ENCODE data around the gene RNF40. TPM values are rescaled to one million over a fixed set of nuclear protein-coding genes. Genes with fewer than 3 reads are reported as not detected.

The RNF40 gene
- total RNA-seq, 1 experiment from 2014 or later = 64.1 TPM

GRCh38 chr16:30769379-30770089, 7.4 kb downstream of the RNF40 start:
- Histone ChIP-seq H3K4me2 (ENCODE audit: low read length) (no peak overlapping the region), H3K27me3 (ENCODE audit: low read length) (no peaks in the 10 kb centered on the region), H3K36me3 (ENCODE audit: low read depth, low read length) (peaks cover 18% of the 10 kb centered on the region; the same call in 1 of the 2 replicates), H4K20me1 (ENCODE audit: low read length) (no peaks in the 10 kb centered on the region), H3K27ac (ENCODE audit: low read length) (no peak overlapping the region), H3F3A (ENCODE audit: low read length, unreplicated experiment) (no peaks in the 10 kb centered on the region), H3K9ac (ENCODE audit: low read length) (no peak overlapping the region), H3K79me2 (ENCODE audit: low read length) (0 out of 2 replicates have a peak, but pooled peaks cover under 1% of the 10 kb centered on the region), H3K4me1 (ENCODE audit: insufficient read depth, low read length) (no peaks in the 10 kb centered on the region), H2AFZ (ENCODE audit: low read length) (no peak overlapping the region), H3K4me3 (ENCODE audit: low read length) (no peak overlapping the region), H3K9me2 (replicated peaks; ENCODE audit: low read length) (no peaks in the 10 kb centered on the region), H3K9me3 (ENCODE audit: low read length) (no peaks in the 10 kb centered on the region)
- TF ChIP-seq CTCF (conservative IDR thresholded peaks at IDR 0.05; ENCODE audit: low read depth, low read length) = no peak
- TF ChIP-seq EZH2 (IDR thresholded peaks at IDR 0.05; ENCODE audit: low read length, unreplicated experiment) = no peak
- TF ChIP-seq EZH2phosphoT487 (IDR thresholded peaks at IDR 0.05; ENCODE audit: borderline replicate concordance, low read length) = no peak
- intact Hi-C loops (cut with micrococcal nuclease) = no loop called here
- no TSS peak for BruUV-seq (replicated peaks)
- DNase-seq (no peak), ATAC-seq (no peak)
- ChIA-PET CTCF (interaction anchor here (0.6 kb wide), 1 partner anchor 118 kb away, joined by 3 read pairs; no protein-coding TSS in a partner anchor), POLR2A (ENCODE audit: unreplicated experiment) (interaction anchor here (0.6 kb wide), 1 partner anchor 87 kb away, joined by 4 read pairs; no protein-coding TSS in a partner anchor)

- POLR2A ChIA-PET (ENCODE audit: unreplicated experiment) = no interaction called here
- Histone ChIP-seq H4K20me1 (ENCODE audit: low read length) (no peaks in the 10 kb centered on the region), H3K9me2 (replicated peaks; ENCODE audit: low read length) (no peaks in the 10 kb centered on the region), H3K27me3 (ENCODE audit: low read length) (no peaks in the 10 kb centered on the region), H3K36me3 (ENCODE audit: low read depth, low read length) (peaks cover 8% of the 10 kb centered on the region; the same call in 1 of the 2 replicates), H3F3A (ENCODE audit: low read length, unreplicated experiment) (no peaks in the 10 kb centered on the region), H3K4me1 (ENCODE audit: insufficient read depth, low read length) (peaks cover 5% of the 10 kb centered on the region), H3K27ac (ENCODE audit: low read length) (no peak overlapping the region), H2AFZ (ENCODE audit: low read length) (no peak overlapping the region), H3K9me3 (ENCODE audit: low read length) (no peaks in the 10 kb centered on the region), H3K4me2 (ENCODE audit: low read length) (no peak overlapping the region), H3K9ac (ENCODE audit: low read length) (no peak overlapping the region), H3K4me3 (ENCODE audit: low read length) (no peak overlapping the region), H3K79me2 (ENCODE audit: low read length) (no peaks in the 10 kb centered on the region)
- peak; percentile 18 for DNase-seq
- peak; percentile 40 for ATAC-seq
- intact Hi-C loops (cut with micrococcal nuclease) = no loop called here
- no TSS peak for BruUV-seq (replicated peaks)
- TF ChIP-seq EZH2 (IDR thresholded peaks at IDR 0.05; ENCODE audit: low read length, unreplicated experiment) (no peak), CTCF (conservative IDR thresholded peaks at IDR 0.05; ENCODE audit: low read depth, low read length) (no peak), EZH2phosphoT487 (IDR thresholded peaks at IDR 0.05; ENCODE audit: borderline replicate concordance, low read length) (no peak)
- CTCF ChIA-PET = no interaction called here
These were observed 9.6 kb downstream of the RNF40 start for GRCh38 chr16:30771726-30772125.

- TF ChIP-seq EZH2 (IDR thresholded peaks at IDR 0.05; ENCODE audit: low read length, unreplicated experiment) (no peak), CTCF (conservative IDR thresholded peaks at IDR 0.05; ENCODE audit: low read depth, low read length) (no peak), EZH2phosphoT487 (IDR thresholded peaks at IDR 0.05; ENCODE audit: borderline replicate concordance, low read length) (no peak)
- H3K27me3 ChIP-seq (ENCODE audit: low read length) = no peaks in the 10 kb centered on the region
- no peak overlapping the region for H2AFZ ChIP-seq (ENCODE audit: low read length)
- no peaks in the 10 kb centered on the region for H3K9me2 ChIP-seq (replicated peaks; ENCODE audit: low read length)
- H4K20me1 ChIP-seq (ENCODE audit: low read length) = no peaks in the 10 kb centered on the region
- no peaks in the 10 kb centered on the region for H3K9me3 ChIP-seq (ENCODE audit: low read length)
- ChIA-PET CTCF (no interaction called here), POLR2A (ENCODE audit: unreplicated experiment) (no interaction called here)
- ATAC-seq (no peak), DNase-seq (no peak)
- intact Hi-C loops (cut with micrococcal nuclease) = no loop called here
- no peak overlapping the region for H3K4me2 ChIP-seq (ENCODE audit: low read length)
- no peak overlapping the region for H3K9ac ChIP-seq (ENCODE audit: low read length)
- peaks cover 5% of the 10 kb centered on the region for H3K4me1 ChIP-seq (ENCODE audit: insufficient read depth, low read length)
- H3K79me2 ChIP-seq (ENCODE audit: low read length) = no peaks in the 10 kb centered on the region
- H3K4me3 ChIP-seq (ENCODE audit: low read length) = no peak overlapping the region
- H3K36me3 ChIP-seq (ENCODE audit: low read depth, low read length) = peaks cover 4% of the 10 kb centered on the region; the same call in 1 of the 2 replicates
- no TSS peak for BruUV-seq (replicated peaks)
- no peaks in the 10 kb centered on the region for H3F3A ChIP-seq (ENCODE audit: low read length, unreplicated experiment)
- H3K27ac ChIP-seq (ENCODE audit: low read length) = no peak overlapping the region
These were observed 11.7 kb downstream of the RNF40 start for GRCh38 chr16:30773826-30774225.
